HG02678 (cell line): ENCODE results near the gene CEP83.
A peak's percentile ranks its signal among the peaks of the same experiment; 100 is the strongest.
"Not testable (repeated sequence)": the region's sequence is repeated elsewhere in the genome, so short reads cannot be mapped to it uniquely, and the experiment has no call there.

ENCODE experiments used
- ATAC-seq: cut with Tn5 transposase; IDR thresholded peaks from one replicate; pipeline ENCODE4 v1.9.1; 2021; ENCODE audit warnings: mild to moderate bottlenecking, moderate library complexity; ENCODE audit not compliant: unreplicated experiment

CEP83 gene

GRCh38 chr12:94380507-94380906, 79.2 kb downstream of the CEP83 start:
- ATAC-seq = no peak

- peak; percentile 49 for ATAC-seq
Measured at GRCh38 chr12:94379479-94380113, 80.1 kb downstream of the CEP83 start.

GRCh38 chr12:94377599-94377998, 82.1 kb downstream of the CEP83 start:
- ATAC-seq = no peak

GRCh38 chr12:94374124-94374523, 85.5 kb downstream of the CEP83 start:
- ATAC-seq = no peak

GRCh38 chr12:94372461-94372860, 87.2 kb downstream of the CEP83 start:
- ATAC-seq = peak; percentile 71

GRCh38 chr12:94362653-94363052, 97.0 kb downstream of the CEP83 start:
- no peak for ATAC-seq

GRCh38 chr12:94359761-94360160, 99.9 kb downstream of the CEP83 start:
- no peak for ATAC-seq

- no peak for ATAC-seq
Measured at GRCh38 chr12:94353130-94353529, 106.5 kb downstream of the CEP83 start.

GRCh38 chr12:94340573-94340972, 119.1 kb downstream of the CEP83 start:
- no peak for ATAC-seq

GRCh38 chr12:94338006-94338794, 121.5 kb downstream of the CEP83 start:
- no peak for ATAC-seq

GRCh38 chr12:94336211-94336925, 123.3 kb downstream of the CEP83 start:
- ATAC-seq = no peak

GRCh38 chr12:94333396-94333795, 126.3 kb downstream of the CEP83 start:
- no peak for ATAC-seq

- no peak for ATAC-seq
Measured at GRCh38 chr12:94329366-94329765, 130.3 kb downstream of the CEP83 start.

- no peak for ATAC-seq
Measured at GRCh38 chr12:94327809-94328208, 131.9 kb downstream of the CEP83 start.

GRCh38 chr12:94326727-94327126, 132.9 kb downstream of the CEP83 start:
- no peak for ATAC-seq

- no peak for ATAC-seq
Measured at GRCh38 chr12:94326234-94326633, 133.4 kb downstream of the CEP83 start.

- no peak for ATAC-seq
Measured at GRCh38 chr12:94322346-94322745, 137.3 kb downstream of the CEP83 start.

- ATAC-seq = no peak
Measured at GRCh38 chr12:94320109-94320508, 139.6 kb downstream of the CEP83 start.

GRCh38 chr12:94318181-94318580, 141.5 kb downstream of the CEP83 start:
- ATAC-seq = peak; percentile 69

GRCh38 chr12:94316600-94316999, 143.1 kb downstream of the CEP83 start:
- ATAC-seq = not testable (repeated sequence)

GRCh38 chr12:94312378-94312777, 147.3 kb downstream of the CEP83 start:
- no peak for ATAC-seq

- peak; percentile 63 for ATAC-seq
Measured at GRCh38 chr12:94309373-94309772, 150.3 kb downstream of the CEP83 start.
